ENCODE measurements around the gene ARHGAP42. TPM values are rescaled to one million over a fixed set of nuclear protein-coding genes. Genes with fewer than 3 reads are reported as not detected.

The ARHGAP42 gene
- total and polyA plus RNA-seq, 2 of the 13 experiments (the other 11 are each of a cell fraction or from before 2014, with no cell fraction given), result 2.5 to 4.3 TPM

DNA sequence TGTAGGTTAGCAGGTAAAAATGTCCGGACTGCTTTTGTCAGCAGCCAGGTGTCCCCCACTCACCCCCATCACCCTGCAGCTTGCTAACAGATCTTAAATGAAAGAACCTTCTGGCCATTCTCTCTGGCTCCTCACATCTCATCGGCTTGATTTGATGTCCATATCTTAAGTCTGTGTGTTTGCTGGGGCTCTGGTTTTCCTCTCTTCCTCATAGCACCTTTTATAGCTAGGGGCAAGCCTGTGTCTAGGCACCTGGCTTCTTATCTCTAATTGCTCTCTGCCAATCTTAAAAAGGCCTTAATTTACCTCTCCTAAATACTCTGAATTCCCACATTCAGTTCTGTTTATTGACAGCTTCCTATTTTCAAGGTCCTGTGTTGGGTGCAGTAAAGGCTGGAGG, 72.0 kb downstream of the ARHGAP42 start:
- H3K27ac ChIP-seq (ENCODE audit: extremely low read length, insufficient read depth, low read length), result no peak overlapping the region
- ChIA-PET CTCF (ENCODE audit: low intra/inter-chr PET ratio, low total read pairs) (no interaction called here), POLR2A (no interaction called here)
- H3K79me2 ChIP-seq (ENCODE audit: insufficient read depth, low read length), result no peaks in the 10 kb centered on the region
- no peak overlapping the region for H3K4me3 ChIP-seq (replicated peaks in 1 of 3; ENCODE audit: insufficient read depth in 1 of 3, low read depth in 2 of 3, low read length in 3 of 3)
- no peak overlapping the region for H2AFZ ChIP-seq (ENCODE audit: low read length)
- 64% methylated on average over 2 of the region's 2 CpGs for WGBS (ENCODE audit: low lambda C conversion rate)
- BruUV-seq (replicated peaks), result no TSS peak
- H4K20me1 ChIP-seq (ENCODE audit: insufficient read depth, low read length), result no peaks in the 10 kb centered on the region
- DNase-seq (ENCODE audit: low spot score) (no peak), ATAC-seq (no peak), FAIRE-seq (no peak)
- no peaks in the 10 kb centered on the region for H3K27me3 ChIP-seq (ENCODE audit: control insufficient read depth in 1 of 2, insufficient read depth in 2 of 2, low read length in 2 of 2)
- H3K4me2 ChIP-seq (ENCODE audit: low read depth, low read length), result no peak overlapping the region
- in situ Hi-C loops (cut with HindIII; ENCODE audit: extremely low pct_ligation_motif_present, low pct_unique_long_range_greater_than_20kb) (no loop called here), intact Hi-C loops (cut with micrococcal nuclease; ENCODE audit: unreplicated experiment) (no loop called here)
- no peak overlapping the region for H3K9ac ChIP-seq (ENCODE audit: insufficient read depth, low read depth, low read length)
- no peaks in the 10 kb centered on the region for H3K4me1 ChIP-seq (ENCODE audit: insufficient read depth, low read length)
- TF ChIP-seq HMGA1 (CRISPR knock-in tag; conservative IDR thresholded peaks at IDR 0.05), result no peak
- TF ChIP-seq RFX5 (IDR thresholded peaks at IDR 0.05; ENCODE audit: low read depth, low read length), result no peak
- TF ChIP-seq ZNF160 (CRISPR knock-in tag; IDR thresholded peaks at IDR 0.05), result no peak
- TF ChIP-seq ZNF121 (CRISPR knock-in tag; IDR thresholded peaks at IDR 0.05), result no peak
- TF ChIP-seq ZNF776 (CRISPR knock-in tag; IDR thresholded peaks at IDR 0.05), result no peak
- TF ChIP-seq ZNF780A (CRISPR knock-in tag; IDR thresholded peaks at IDR 0.05), result no peak
- TF ChIP-seq, protein P1, sequence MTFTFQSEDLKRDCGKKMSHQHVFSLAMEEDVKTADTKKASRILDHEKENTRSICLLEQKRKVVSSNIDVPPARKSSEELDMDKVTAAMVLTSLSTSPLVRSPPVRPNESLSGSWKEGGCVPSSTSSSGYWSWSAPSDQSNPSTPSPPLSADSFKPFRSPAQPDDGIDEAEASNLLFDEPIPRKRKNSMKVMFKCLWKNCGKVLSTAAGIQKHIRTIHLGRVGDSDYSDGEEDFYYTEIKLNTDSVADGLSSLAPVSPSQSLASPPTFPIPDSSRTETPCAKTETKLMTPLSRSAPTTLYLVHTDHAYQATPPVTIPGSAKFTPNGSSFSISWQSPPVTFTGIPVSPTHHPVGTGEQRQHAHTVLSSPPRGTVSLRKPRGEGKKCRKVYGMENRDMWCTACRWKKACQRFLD (CRISPR knock-in tag; IDR thresholded peaks at IDR 0.05; ENCODE audit: borderline replicate concordance), result no peak
- TF ChIP-seq AKAP8 (CRISPR knock-in tag; IDR thresholded peaks at IDR 0.05), result no peak
- TF ChIP-seq ZNF790 (CRISPR knock-in tag; IDR thresholded peaks at IDR 0.05; ENCODE audit: borderline replicate concordance), result no peak
- TF ChIP-seq, protein P2, sequence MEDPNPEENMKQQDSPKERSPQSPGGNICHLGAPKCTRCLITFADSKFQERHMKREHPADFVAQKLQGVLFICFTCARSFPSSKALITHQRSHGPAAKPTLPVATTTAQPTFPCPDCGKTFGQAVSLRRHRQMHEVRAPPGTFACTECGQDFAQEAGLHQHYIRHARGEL (CRISPR knock-in tag; IDR thresholded peaks at IDR 0.05), result no peak
- no peak for TF ChIP-seq HOXA3 (CRISPR knock-in tag; IDR thresholded peaks at IDR 0.05)
- no peak for TF ChIP-seq ZNF850 (CRISPR knock-in tag; conservative IDR thresholded peaks at IDR 0.05)
- TF ChIP-seq, protein P3, sequence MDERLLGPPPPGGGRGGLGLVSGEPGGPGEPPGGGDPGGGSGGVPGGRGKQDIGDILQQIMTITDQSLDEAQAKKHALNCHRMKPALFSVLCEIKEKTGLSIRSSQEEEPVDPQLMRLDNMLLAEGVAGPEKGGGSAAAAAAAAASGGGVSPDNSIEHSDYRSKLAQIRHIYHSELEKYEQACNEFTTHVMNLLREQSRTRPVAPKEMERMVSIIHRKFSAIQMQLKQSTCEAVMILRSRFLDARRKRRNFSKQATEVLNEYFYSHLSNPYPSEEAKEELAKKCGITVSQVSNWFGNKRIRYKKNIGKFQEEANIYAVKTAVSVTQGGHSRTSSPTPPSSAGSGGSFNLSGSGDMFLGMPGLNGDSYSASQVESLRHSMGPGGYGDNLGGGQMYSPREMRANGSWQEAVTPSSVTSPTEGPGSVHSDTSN (CRISPR knock-in tag; IDR thresholded peaks at IDR 0.05), result no peak
- H3K9me3 ChIP-seq (ENCODE audit: low read length), result no peaks in the 10 kb centered on the region
- H3K36me3 ChIP-seq (replicated peaks in 1 of 2; ENCODE audit: control insufficient read depth in 1 of 2, insufficient read depth in 2 of 2, low read length in 2 of 2), result no peaks in the 10 kb centered on the region

Data from HepG2 (cell line).